ENCODE measurements around the gene WDR45B. TPM values are rescaled to one million over a fixed set of nuclear protein-coding genes. Genes with fewer than 3 reads are reported as not detected.
A peak's percentile ranks its signal among the peaks of the same experiment; 100 is the strongest.

Gene WDR45B
- total and polyA plus RNA-seq, 8 donors, result 28.3 to 63.2 (median 46.9) TPM

- DNase-seq (peak in 1 of 6 donors; percentile 19), ATAC-seq (no peak), FAIRE-seq (no peak)
- WGBS, 2 donors, result 94 to 96% methylated on average over 22 of the region's 22 CpGs
- no peak overlapping the region for H3K4me3 ChIP-seq
- TF ChIP-seq CTCF (IDR thresholded peaks at IDR 0.05), result no peak
- H3K27me3 ChIP-seq, result no peaks in the 10 kb centered on the region
- intact Hi-C loops (cut with DNase I), result no loop called here
- H3K27ac ChIP-seq, result no peak overlapping the region
- peaks cover 0 to 8% (median 6%) of the 10 kb centered on the region in 3 donors for H3K4me1 ChIP-seq
- H3K36me3 ChIP-seq, result no peaks in the 10 kb centered on the region
- H3K9me3 ChIP-seq, result no peaks in the 10 kb centered on the region
Measured at GRCh38 chr17:82693168-82693867, 45.1 kb upstream of the WDR45B start.

GRCh38 chr17:82692268-82692667 is 44.0 kb upstream of the WDR45B start:
- peak in 1 of 6 donors; percentile 34 for DNase-seq
- no peak for ATAC-seq
- intact Hi-C loops (cut with DNase I), result no loop called here
- no peak for TF ChIP-seq CTCF (IDR thresholded peaks at IDR 0.05)
- H3K9me3 ChIP-seq, result no peaks in the 10 kb centered on the region
- H3K27ac ChIP-seq, result no peak overlapping the region
- WGBS, 2 donors, result 85 to 95% methylated on average over 16 of the region's 16 CpGs
- FAIRE-seq, result no peak
- no peaks in the 10 kb centered on the region for H3K36me3 ChIP-seq
- no peak overlapping the region for H3K4me3 ChIP-seq
- H3K27me3 ChIP-seq, result no peaks in the 10 kb centered on the region
- H3K4me1 ChIP-seq, result peaks cover 0 to 6% (median 3%) of the 10 kb centered on the region in 3 donors

- Histone ChIP-seq H3K4me1 (peaks cover 0 to 4% (median 0%) of the 10 kb centered on the region in 3 donors), H3K36me3 (no peaks in the 10 kb centered on the region), H3K9me3 (no peaks in the 10 kb centered on the region), H3K27ac (no peak overlapping the region), H3K4me3 (no peak overlapping the region), H3K27me3 (no peaks in the 10 kb centered on the region)
- 95 to 96% methylated on average over 14 of the region's 17 CpGs for WGBS, 2 donors
- TF ChIP-seq CTCF (IDR thresholded peaks at IDR 0.05), result no peak
- ATAC-seq (no peak), FAIRE-seq (no peak), DNase-seq (peak in 1 of 6 donors; percentile 35)
- intact Hi-C loops (cut with DNase I), result no loop called here
Measured at GRCh38 chr17:82691714-82692113, 43.5 kb upstream of the WDR45B start.

GRCh38 chr17:82690786-82691489 is 42.7 kb upstream of the WDR45B start:
- no peaks in the 10 kb centered on the region for H3K36me3 ChIP-seq
- no peak overlapping the region for H3K27ac ChIP-seq
- DNase-seq, result peak in 1 of 6 donors; percentile 41
- no peak for TF ChIP-seq CTCF (IDR thresholded peaks at IDR 0.05)
- ATAC-seq, result no peak
- 85 to 90% methylated on average over 18 of the region's 18 CpGs for WGBS, 2 donors
- no peak overlapping the region for H3K4me3 ChIP-seq
- intact Hi-C loops (cut with DNase I), result no loop called here
- H3K27me3 ChIP-seq, result no peaks in the 10 kb centered on the region
- H3K9me3 ChIP-seq, result no peaks in the 10 kb centered on the region
- peaks cover 0 to 4% (median 0%) of the 10 kb centered on the region in 3 donors for H3K4me1 ChIP-seq
- no peak for FAIRE-seq

- Histone ChIP-seq H3K36me3 (no peaks in the 10 kb centered on the region), H3K4me1 (peaks cover 3 to 4% (median 3%) of the 10 kb centered on the region in 3 donors), H3K27me3 (no peaks in the 10 kb centered on the region), H3K4me3 (no peak overlapping the region), H3K9me3 (no peaks in the 10 kb centered on the region), H3K27ac (no peak overlapping the region)
- intact Hi-C loops (cut with DNase I), result no loop called here
- ATAC-seq (no peak), DNase-seq (peak in 1 of 6 donors; percentile 43), FAIRE-seq (no peak)
- no peak for TF ChIP-seq CTCF (IDR thresholded peaks at IDR 0.05)
- 90 to 92% methylated on average over 8 of the region's 8 CpGs for WGBS, 2 donors
Measured at GRCh38 chr17:82689077-82689476, 40.8 kb upstream of the WDR45B start.
